Type B pancreatic cell (in vitro differentiated cells): ENCODE results near the gene JAK1. TPM values are rescaled to one million over a fixed set of nuclear protein-coding genes. Genes with fewer than 3 reads are reported as not detected.

ENCODE experiments used
- DNase-seq: peaks from one replicate; pipeline ENCODE4 v3.0.0; 2021; ENCODE audit warnings: mixed read lengths; ENCODE audit not compliant: unreplicated experiment; ENCODE audit errors: extremely low spot score
- H3K27ac Mint-ChIP-seq: 2 replicates; pipeline ENCODE4 v1.8.0; 2021; ENCODE audit warnings: mild to moderate bottlenecking, mixed read lengths
- H3K27me3 Mint-ChIP-seq: 2 replicates; pipeline ENCODE4 v1.8.0; 2021; ENCODE audit warnings: mixed read lengths
- H3K36me3 Mint-ChIP-seq: 2 replicates; pipeline ENCODE4 v1.8.0; 2021; ENCODE audit warnings: mixed read lengths
- H3K4me1 Mint-ChIP-seq: one replicate; pipeline ENCODE4 v1.8.0; 2021; ENCODE audit warnings: mixed read lengths; ENCODE audit not compliant: unreplicated experiment
- H3K4me3 Mint-ChIP-seq: 2 replicates; pipeline ENCODE4 v1.8.0; 2021; ENCODE audit warnings: mild to moderate bottlenecking, mixed read lengths
- H3K9me3 Mint-ChIP-seq: 2 replicates; pipeline ENCODE4 v1.8.0; 2021; ENCODE audit warnings: mixed read lengths
- total RNA-seq: library from RNA; stranded (reverse); gene quantifications from 2 replicates; pipeline ENCODE4 v1.2.1, GENCODE V29; 2021; ENCODE audit warnings: low replicate concordance
- TF ChIP-seq, protein P1 (sequence below): fragments of 200-600 bp; sonication (generic); conservative IDR thresholded peaks from 2 replicates; pipeline ENCODE4 v1.5.0; 2021; ENCODE audit warnings: antibody characterized with exemption, mild to moderate bottlenecking

JAK1 gene
- total RNA-seq, 1 donor from 2014 or later: 54.8 TPM

DNA sequence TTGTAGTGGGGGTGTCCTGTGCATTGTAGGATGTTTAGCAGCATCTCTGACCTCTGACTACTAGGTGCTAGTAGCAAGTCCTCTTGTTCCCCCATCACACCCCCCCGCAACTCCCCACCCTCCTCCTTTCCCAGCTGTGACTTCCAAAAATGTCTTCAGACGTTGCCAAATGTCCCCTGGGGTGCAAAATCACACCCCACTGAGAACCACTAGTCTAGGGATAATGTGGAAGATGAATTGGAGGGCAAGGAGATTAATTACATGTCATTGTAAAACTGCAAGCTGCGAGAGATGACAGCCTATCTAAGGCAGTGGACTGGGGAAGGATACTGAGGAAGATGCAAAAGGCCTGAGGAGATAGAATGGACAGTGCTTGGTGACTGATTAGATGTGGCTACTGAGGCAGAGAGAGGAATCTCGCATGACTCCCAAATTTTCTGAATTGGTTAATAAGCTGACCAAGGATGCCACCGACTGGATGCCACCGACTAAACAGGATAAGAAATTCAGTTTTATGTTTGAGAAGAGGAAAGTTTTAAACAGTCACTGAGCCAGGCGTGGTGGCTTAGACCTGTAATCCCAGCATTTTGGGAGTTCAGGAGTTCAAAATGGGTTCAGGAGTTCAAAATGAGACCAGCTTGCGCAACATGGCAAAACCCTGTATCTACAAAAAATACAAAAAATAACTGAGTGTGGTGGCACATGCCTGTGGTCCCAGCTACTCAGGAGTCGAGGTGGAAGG, 3.1 kb upstream of the JAK1 start:
- peaks cover 14% of the 10 kb centered on the region for H3K4me1 Mint-ChIP-seq
- no peak overlapping the region for H3K4me3 Mint-ChIP-seq
- H3K9me3 Mint-ChIP-seq: no peaks in the 10 kb centered on the region
- TF ChIP-seq, protein P1, sequence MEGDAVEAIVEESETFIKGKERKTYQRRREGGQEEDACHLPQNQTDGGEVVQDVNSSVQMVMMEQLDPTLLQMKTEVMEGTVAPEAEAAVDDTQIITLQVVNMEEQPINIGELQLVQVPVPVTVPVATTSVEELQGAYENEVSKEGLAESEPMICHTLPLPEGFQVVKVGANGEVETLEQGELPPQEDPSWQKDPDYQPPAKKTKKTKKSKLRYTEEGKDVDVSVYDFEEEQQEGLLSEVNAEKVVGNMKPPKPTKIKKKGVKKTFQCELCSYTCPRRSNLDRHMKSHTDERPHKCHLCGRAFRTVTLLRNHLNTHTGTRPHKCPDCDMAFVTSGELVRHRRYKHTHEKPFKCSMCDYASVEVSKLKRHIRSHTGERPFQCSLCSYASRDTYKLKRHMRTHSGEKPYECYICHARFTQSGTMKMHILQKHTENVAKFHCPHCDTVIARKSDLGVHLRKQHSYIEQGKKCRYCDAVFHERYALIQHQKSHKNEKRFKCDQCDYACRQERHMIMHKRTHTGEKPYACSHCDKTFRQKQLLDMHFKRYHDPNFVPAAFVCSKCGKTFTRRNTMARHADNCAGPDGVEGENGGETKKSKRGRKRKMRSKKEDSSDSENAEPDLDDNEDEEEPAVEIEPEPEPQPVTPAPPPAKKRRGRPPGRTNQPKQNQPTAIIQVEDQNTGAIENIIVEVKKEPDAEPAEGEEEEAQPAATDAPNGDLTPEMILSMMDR: no peak
- DNase-seq: no peak
- no peaks in the 10 kb centered on the region for H3K36me3 Mint-ChIP-seq
- H3K27me3 Mint-ChIP-seq: peaks cover 6% of the 10 kb centered on the region
- H3K27ac Mint-ChIP-seq: peak overlapping the region; percentile 15

DNA sequence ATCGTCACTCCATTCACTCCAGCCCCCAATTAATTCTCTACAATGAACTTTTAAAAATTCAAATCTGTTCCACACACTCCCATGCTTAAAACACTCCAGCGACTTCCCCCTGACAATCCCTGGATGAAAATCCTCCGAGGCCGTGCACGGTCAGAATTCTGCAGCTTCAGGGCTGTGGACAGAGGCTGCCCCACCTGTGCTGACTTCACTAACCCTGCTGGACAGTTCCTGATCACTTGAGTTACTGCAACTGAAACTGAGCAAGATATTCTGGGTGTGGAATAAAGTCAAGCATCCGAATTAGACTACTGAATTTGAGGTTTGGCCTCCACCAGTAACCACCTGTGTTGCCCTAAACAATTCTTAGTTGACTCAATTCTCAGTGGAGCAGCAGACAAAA, 1.0 kb upstream of the JAK1 start:
- no peak for DNase-seq
- Mint-ChIP-seq H3K36me3 (no peaks in the 10 kb centered on the region), H3K27ac (peak overlapping the region; percentile 98)

DNA sequence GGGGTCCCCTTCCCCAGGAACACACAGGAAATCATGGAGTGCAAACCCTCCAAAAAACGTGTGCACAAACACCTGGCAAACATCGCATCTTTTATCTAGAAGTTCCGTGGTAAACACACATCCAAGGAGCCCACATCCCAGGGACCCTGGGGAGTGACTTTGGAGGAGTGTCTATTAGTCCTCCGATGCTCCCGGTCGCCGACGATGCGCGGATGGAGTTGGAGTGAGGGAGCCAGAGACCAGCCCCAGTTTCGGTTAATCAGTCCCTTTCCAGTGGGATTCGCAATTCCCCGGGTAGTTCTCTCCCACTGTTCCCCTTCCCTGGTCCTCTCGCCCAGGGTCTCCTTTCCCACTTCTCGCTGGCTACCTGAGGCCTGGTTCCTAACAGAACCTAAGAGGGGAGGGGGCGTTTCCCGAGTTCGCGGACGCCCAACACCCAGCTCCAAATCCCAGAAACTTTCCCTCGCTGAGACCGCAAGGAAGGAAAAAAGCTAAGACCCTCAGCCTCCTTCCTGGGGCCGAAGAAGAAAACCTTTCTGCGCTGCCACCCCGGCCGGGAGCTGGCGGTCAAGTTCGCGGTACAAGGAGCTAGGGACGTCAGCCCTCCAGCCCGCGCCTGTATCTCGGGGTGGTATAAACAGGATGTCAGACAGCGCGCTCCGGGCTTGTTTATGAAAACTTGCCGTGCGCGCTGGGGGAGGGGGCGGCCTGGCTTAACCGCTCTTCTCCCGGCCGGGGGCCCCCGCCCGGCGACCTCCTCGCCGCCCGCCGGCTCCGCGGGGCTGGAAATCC, 787 bp downstream of the JAK1 start:
- Mint-ChIP-seq H3K9me3 (no peaks in the 10 kb centered on the region), H3K4me3 (peak overlapping the region; percentile 92), H3K27me3 (peaks cover 6% of the 10 kb centered on the region), H3K36me3 (no peaks in the 10 kb centered on the region), H3K4me1 (peaks cover 27% of the 10 kb centered on the region), H3K27ac (peak overlapping the region; percentile 89)
- TF ChIP-seq, protein P1: peak; percentile 24
- DNase-seq: peak; percentile 74

More for the DNA sequence above, 1.0 kb upstream of the JAK1 start:
- H3K27me3 Mint-ChIP-seq: peaks cover 6% of the 10 kb centered on the region
- no peaks in the 10 kb centered on the region for H3K9me3 Mint-ChIP-seq
- H3K4me1 Mint-ChIP-seq: peaks cover 25% of the 10 kb centered on the region
- H3K4me3 Mint-ChIP-seq: peak overlapping the region; percentile 97
- TF ChIP-seq, protein P1: no peak

DNA sequence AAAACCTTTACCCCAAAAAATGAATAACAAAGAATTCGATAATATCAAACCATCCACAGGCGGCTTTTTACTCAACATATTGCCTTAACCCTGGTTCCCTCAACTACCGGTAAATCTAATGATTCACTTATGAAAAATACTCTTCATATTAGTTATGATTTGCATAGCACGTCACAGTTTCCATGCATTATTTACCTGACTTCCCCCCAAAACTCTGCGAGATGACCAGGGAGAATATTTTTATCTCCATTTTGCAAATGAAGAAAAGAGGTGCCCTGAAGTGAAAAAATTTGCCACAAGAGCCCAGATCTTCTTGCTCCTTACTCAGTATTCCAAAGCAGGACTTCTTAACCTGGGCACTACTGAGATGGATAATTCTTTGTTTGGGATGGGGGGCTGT, 2.9 kb downstream of the JAK1 start:
- Mint-ChIP-seq H3K27ac (no peak overlapping the region), H3K27me3 (peaks cover 6% of the 10 kb centered on the region), H3K9me3 (no peaks in the 10 kb centered on the region), H3K4me3 (no peak overlapping the region), H3K4me1 (peaks cover 27% of the 10 kb centered on the region), H3K36me3 (no peaks in the 10 kb centered on the region)
- no peak for DNase-seq
- TF ChIP-seq, protein P1: no peak

DNA sequence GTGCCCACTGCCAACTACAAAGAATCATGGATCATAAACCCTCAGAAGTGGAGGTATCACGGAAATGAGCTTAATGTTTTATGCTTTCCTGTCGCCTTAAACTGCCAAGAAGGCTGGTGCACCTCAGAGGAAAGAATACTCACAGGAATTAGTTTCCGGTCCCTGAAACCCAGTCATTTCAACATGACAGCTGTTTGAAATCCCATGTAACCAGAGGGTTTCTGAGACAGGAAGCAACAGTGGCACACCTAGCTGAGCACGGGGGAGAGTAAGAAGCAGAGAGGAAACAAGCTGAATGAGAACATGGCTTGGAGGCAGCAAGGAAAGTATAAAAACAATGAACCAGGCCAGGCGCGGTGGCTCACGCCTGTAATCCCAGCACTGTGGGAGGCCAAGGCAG, 3.9 kb downstream of the JAK1 start:
- no peaks in the 10 kb centered on the region for H3K36me3 Mint-ChIP-seq
- no peak for DNase-seq
- H3K27ac Mint-ChIP-seq: peak overlapping the region; percentile 8
- H3K27me3 Mint-ChIP-seq: no peaks in the 10 kb centered on the region
- no peaks in the 10 kb centered on the region for H3K9me3 Mint-ChIP-seq
- TF ChIP-seq, protein P1: no peak
- peaks cover 27% of the 10 kb centered on the region for H3K4me1 Mint-ChIP-seq
- peak overlapping the region; percentile 41 for H3K4me3 Mint-ChIP-seq
